PC-9 (cell line): Measurements from ENCODE around the gene CCDC85B. TPM values are rescaled to one million over a fixed set of nuclear protein-coding genes. Genes with fewer than 3 reads are reported as not detected.

Experiments
- BruUV-seq: library from RNA; stranded (reverse); fragments of 400-500 nt; replicated peaks from 2 replicates; lab custom pipeline; 2021; lab: Mats Ljungman, UMichigan
- CTCF ChIA-PET: fragments of 300-600 bp; sonication (Branson Sonifier 250); formaldehyde crosslinking; loops from one replicate; lab custom pipeline; 2022; ENCODE audit warnings: antibody characterized with exemption; lab: Charles Lee
- POLR2A ChIA-PET: fragments of 300-600 bp; sonication (Branson Sonifier 250); formaldehyde crosslinking; loops from one replicate; lab custom pipeline; 2022; ENCODE audit warnings: antibody characterized with exemption; ENCODE audit not compliant: unreplicated experiment; lab: Charles Lee
- DNase-seq, 2 experiments: peaks; one replicate each; pipeline versions ENCODE4 v3.0.0 to v3.0.0-alpha.2; 2015 to 2022; ENCODE audit warnings: mixed read lengths in 1 of 2
- H2AFZ ChIP-seq: fragments of 200-600 bp; sonication (generic); 2 replicates; pipeline ENCODE4 v1.8.1; 2017; ENCODE audit warnings: antibody characterized with exemption
- H3F3A ChIP-seq: fragments of 200-600 bp; sonication (generic); 2 replicates; pipeline ENCODE4 v1.8.1; 2017; ENCODE audit warnings: antibody characterized with exemption, mild to moderate bottlenecking, low read depth; ENCODE audit not compliant: insufficient read depth
- H3K27ac ChIP-seq: fragments of 200-600 bp; sonication (generic); 2 replicates; pipeline ENCODE4 v1.6.1; 2016; ENCODE audit warnings: mixed run types
- H3K27me3 ChIP-seq: fragments of 200-600 bp; sonication (generic); 2 replicates; pipeline ENCODE4 v1.6.1; 2016; ENCODE audit warnings: low read depth, mixed run types; ENCODE audit not compliant: insufficient read depth
- H3K36me3 ChIP-seq: fragments of 200-600 bp; sonication (generic); 2 replicates; pipeline ENCODE4 v1.6.1; 2016; ENCODE audit warnings: low read depth, mixed run types
- H3K4me1 ChIP-seq: fragments of 200-600 bp; sonication (generic); replicated peaks from 2 replicates; pipeline ENCODE4 v1.6.1; 2016; ENCODE audit warnings: mixed run types; ENCODE audit not compliant: insufficient read depth
- H3K4me2 ChIP-seq: fragments of 200-600 bp; sonication (generic); 2 replicates; pipeline ENCODE4 v1.6.1; 2017; ENCODE audit warnings: mixed run types
- H3K4me3 ChIP-seq: fragments of 200-600 bp; sonication (generic); 2 replicates; pipeline ENCODE4 v1.6.1; 2016; ENCODE audit warnings: mixed run types
- H3K79me2 ChIP-seq: fragments of 200-600 bp; sonication (generic); 2 replicates; pipeline ENCODE4 v1.6.1; 2017; ENCODE audit warnings: low read depth, mixed run types
- H3K9me2 ChIP-seq: fragments of 200-600 bp; sonication (generic); 2 replicates; pipeline ENCODE4 v1.8.1; 2017; ENCODE audit warnings: mild to moderate bottlenecking; ENCODE audit not compliant: insufficient read depth
- H3K9me3 ChIP-seq: fragments of 200-600 bp; sonication (generic); 2 replicates; pipeline ENCODE4 v1.8.1; 2016; ENCODE audit warnings: low read depth; ENCODE audit not compliant: insufficient read depth
- H4K20me1 ChIP-seq: fragments of 200-600 bp; sonication (generic); 2 replicates; pipeline ENCODE4 v1.8.1; 2017; ENCODE audit not compliant: insufficient read depth
- CTCF ChIP-seq: fragments of 200-600 bp; sonication (generic); conservative IDR thresholded peaks from 2 replicates; pipeline ENCODE4 v1.6.1; 2017; ENCODE audit warnings: mixed run types, antibody characterized with exemption, mild to moderate bottlenecking, moderate library complexity
- EZH2 ChIP-seq: fragments of 200-600 bp; sonication (generic); IDR thresholded peaks from 2 replicates; pipeline ENCODE4 v1.8.0; 2017; ENCODE audit warnings: antibody characterized with exemption, low read depth
- intact Hi-C: fragments of 100-400 bp; cut with micrococcal nuclease; formaldehyde crosslinking; loops from one replicate; pipeline ENCODE4 v1.10.0; 2022; ENCODE audit not compliant: unreplicated experiment
- total RNA-seq: library from RNA; stranded (reverse); gene quantifications from 2 replicates; pipeline ENCODE4 v1.2.3, GENCODE V29; 2021

CCDC85B gene
- total RNA-seq, 1 experiment from 2014 or later: 45.0 TPM

GRCh38 chr11:65903715-65904114 is 13.2 kb downstream of the CCDC85B start:
- H3K4me2 ChIP-seq: peak overlapping the region; percentile 74
- no TSS peak for BruUV-seq
- no peak for DNase-seq
- H3K36me3 ChIP-seq: peaks cover 3% of the 10 kb centered on the region; the same call in 1 of the 2 replicates
- no peak overlapping the region for H3K4me3 ChIP-seq
- peaks cover 4% of the 10 kb centered on the region for H4K20me1 ChIP-seq
- peaks cover 59% of the 10 kb centered on the region for H3K4me1 ChIP-seq
- TF ChIP-seq CTCF (no peak), EZH2 (no peak)
- H3F3A ChIP-seq: peaks cover 55% of the 10 kb centered on the region
- peak overlapping the region; percentile 76 for H3K27ac ChIP-seq
- peaks cover 22% of the 10 kb centered on the region for H3K79me2 ChIP-seq
- H2AFZ ChIP-seq: 0 out of 2 replicates have a peak overlapping the region, but pooled peaks have one; percentile 5
- POLR2A ChIA-PET: interaction anchor here (1.0 kb wide), 1 partner anchor 9 kb away, joined by 6 read pairs; no protein-coding TSS in a partner anchor
- H3K9me3 ChIP-seq: no peaks in the 10 kb centered on the region
- intact Hi-C loops: loop anchor here (1.0 kb wide), 1 partner anchor 12 kb away; no protein-coding TSS in a partner anchor
- no peaks in the 10 kb centered on the region for H3K9me2 ChIP-seq
- CTCF ChIA-PET: interaction anchor here (0.6 to 1.4 kb wide), 4 partner anchors 8 to 71 kb away, joined by 3 to 11 read pairs (median 4); no protein-coding TSS in a partner anchor
- no peaks in the 10 kb centered on the region for H3K27me3 ChIP-seq

GRCh38 chr11:65906602-65907001 is 16.1 kb downstream of the CCDC85B start:
- Histone ChIP-seq H3K79me2 (peaks cover 2% of the 10 kb centered on the region), H3F3A (peaks cover 66% of the 10 kb centered on the region), H3K4me3 (no peak overlapping the region), H3K36me3 (no peaks in the 10 kb centered on the region), H3K27ac (peak overlapping the region; percentile 42), H4K20me1 (no peaks in the 10 kb centered on the region), H3K4me1 (peaks cover 70% of the 10 kb centered on the region), H3K27me3 (no peaks in the 10 kb centered on the region), H3K9me3 (no peaks in the 10 kb centered on the region), H2AFZ (no peak overlapping the region), H3K4me2 (peak overlapping the region; percentile 13; the same call in 1 of the 2 replicates), H3K9me2 (no peaks in the 10 kb centered on the region)
- CTCF ChIA-PET: no interaction called here
- no peak for DNase-seq
- no peak for TF ChIP-seq EZH2
- TF ChIP-seq CTCF: no peak
- intact Hi-C loops: no loop called here
- POLR2A ChIA-PET: interaction anchor here (0.6 to 0.8 kb wide), 3 partner anchors 16 to 355 kb away, joined by 3 to 10 read pairs (median 5); partner anchors contain the start of gene CCDC85B
- BruUV-seq: no TSS peak

GRCh38 chr11:65907878-65908277 is 17.4 kb downstream of the CCDC85B start:
- peaks cover 70% of the 10 kb centered on the region for H3K4me1 ChIP-seq
- H3K4me2 ChIP-seq: no peak overlapping the region
- POLR2A ChIA-PET: no interaction called here

More at GRCh38 chr11:65907878-65908277, 17.4 kb downstream of the CCDC85B start:
- intact Hi-C loops: no loop called here
- H3K27me3 ChIP-seq: no peaks in the 10 kb centered on the region
- no peaks in the 10 kb centered on the region for H3K36me3 ChIP-seq
- no peak overlapping the region for H3K4me3 ChIP-seq
- H3F3A ChIP-seq: peaks cover 60% of the 10 kb centered on the region
- H4K20me1 ChIP-seq: no peaks in the 10 kb centered on the region
- H3K79me2 ChIP-seq: no peaks in the 10 kb centered on the region
- H2AFZ ChIP-seq: no peak overlapping the region
- no TSS peak for BruUV-seq
- H3K9me2 ChIP-seq: no peaks in the 10 kb centered on the region
- TF ChIP-seq EZH2 (no peak), CTCF (no peak)
- H3K9me3 ChIP-seq: no peaks in the 10 kb centered on the region
- CTCF ChIA-PET: interaction anchor here (0.6 kb wide), 1 partner anchor 8 kb away, joined by 10 read pairs; no protein-coding TSS in a partner anchor
- H3K27ac ChIP-seq: no peak overlapping the region
- DNase-seq: no peak
